Type B pancreatic cell (in vitro differentiated cells): ENCODE data around the gene AFAP1. TPM values are rescaled to one million over a fixed set of nuclear protein-coding genes. Genes with fewer than 3 reads are reported as not detected.
A peak's percentile ranks its signal among the peaks of the same experiment; 100 is the strongest.

ENCODE experiments used
- DNase-seq: peaks from one replicate; pipeline ENCODE4 v3.0.0; 2021; ENCODE audit warnings: mixed read lengths; ENCODE audit not compliant: unreplicated experiment; ENCODE audit errors: extremely low spot score
- H3K27ac Mint-ChIP-seq: 2 replicates; pipeline ENCODE4 v1.8.0; 2021; ENCODE audit warnings: mild to moderate bottlenecking, mixed read lengths
- H3K27me3 Mint-ChIP-seq: 2 replicates; pipeline ENCODE4 v1.8.0; 2021; ENCODE audit warnings: mixed read lengths
- H3K36me3 Mint-ChIP-seq: 2 replicates; pipeline ENCODE4 v1.8.0; 2021; ENCODE audit warnings: mixed read lengths
- H3K4me1 Mint-ChIP-seq: one replicate; pipeline ENCODE4 v1.8.0; 2021; ENCODE audit warnings: mixed read lengths; ENCODE audit not compliant: unreplicated experiment
- H3K4me3 Mint-ChIP-seq: 2 replicates; pipeline ENCODE4 v1.8.0; 2021; ENCODE audit warnings: mild to moderate bottlenecking, mixed read lengths
- H3K9me3 Mint-ChIP-seq: 2 replicates; pipeline ENCODE4 v1.8.0; 2021; ENCODE audit warnings: mixed read lengths
- total RNA-seq: library from RNA; stranded (reverse); gene quantifications from 2 replicates; pipeline ENCODE4 v1.2.1, GENCODE V29; 2021; ENCODE audit warnings: low replicate concordance
- TF ChIP-seq, protein P1 (sequence below): fragments of 200-600 bp; sonication (generic); conservative IDR thresholded peaks from 2 replicates; pipeline ENCODE4 v1.5.0; 2021; ENCODE audit warnings: antibody characterized with exemption, mild to moderate bottlenecking

AFAP1 gene
- total RNA-seq, 1 donor from 2014 or later = 36.6 TPM

GRCh38 chr4:7763788-7764187 is 175.9 kb downstream of the AFAP1 start:
- Mint-ChIP-seq H3K27ac (no peak overlapping the region), H3K4me3 (no peak overlapping the region), H3K36me3 (peaks cover 5% of the 10 kb centered on the region), H3K9me3 (no peaks in the 10 kb centered on the region), H3K27me3 (no peaks in the 10 kb centered on the region), H3K4me1 (peaks cover 12% of the 10 kb centered on the region)
- TF ChIP-seq, protein P1, sequence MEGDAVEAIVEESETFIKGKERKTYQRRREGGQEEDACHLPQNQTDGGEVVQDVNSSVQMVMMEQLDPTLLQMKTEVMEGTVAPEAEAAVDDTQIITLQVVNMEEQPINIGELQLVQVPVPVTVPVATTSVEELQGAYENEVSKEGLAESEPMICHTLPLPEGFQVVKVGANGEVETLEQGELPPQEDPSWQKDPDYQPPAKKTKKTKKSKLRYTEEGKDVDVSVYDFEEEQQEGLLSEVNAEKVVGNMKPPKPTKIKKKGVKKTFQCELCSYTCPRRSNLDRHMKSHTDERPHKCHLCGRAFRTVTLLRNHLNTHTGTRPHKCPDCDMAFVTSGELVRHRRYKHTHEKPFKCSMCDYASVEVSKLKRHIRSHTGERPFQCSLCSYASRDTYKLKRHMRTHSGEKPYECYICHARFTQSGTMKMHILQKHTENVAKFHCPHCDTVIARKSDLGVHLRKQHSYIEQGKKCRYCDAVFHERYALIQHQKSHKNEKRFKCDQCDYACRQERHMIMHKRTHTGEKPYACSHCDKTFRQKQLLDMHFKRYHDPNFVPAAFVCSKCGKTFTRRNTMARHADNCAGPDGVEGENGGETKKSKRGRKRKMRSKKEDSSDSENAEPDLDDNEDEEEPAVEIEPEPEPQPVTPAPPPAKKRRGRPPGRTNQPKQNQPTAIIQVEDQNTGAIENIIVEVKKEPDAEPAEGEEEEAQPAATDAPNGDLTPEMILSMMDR = no peak
- DNase-seq = no peak

DNA sequence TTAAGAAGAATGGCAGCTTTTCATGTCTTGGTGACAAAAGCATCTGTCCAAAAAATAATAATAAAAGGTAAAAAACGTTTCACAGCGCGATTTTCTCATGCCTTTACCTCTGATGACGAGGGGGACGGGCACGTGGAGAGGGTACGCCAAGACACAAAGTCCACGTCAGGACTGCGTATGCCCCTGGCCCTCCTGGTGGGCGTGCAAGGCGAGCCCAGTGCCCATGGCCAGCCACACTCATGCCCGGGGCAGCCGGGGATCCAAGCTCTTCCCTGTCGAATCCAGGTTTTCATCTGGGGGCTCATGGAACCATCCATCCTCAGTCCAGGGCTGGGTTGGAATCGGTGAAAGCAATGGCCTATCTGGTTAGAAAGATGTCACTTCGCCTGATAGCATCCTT is 176.6 kb downstream of the AFAP1 start:
- no peaks in the 10 kb centered on the region for H3K9me3 Mint-ChIP-seq
- H3K27me3 Mint-ChIP-seq = no peaks in the 10 kb centered on the region
- peaks cover 5% of the 10 kb centered on the region for H3K36me3 Mint-ChIP-seq
- H3K4me1 Mint-ChIP-seq = peaks cover 17% of the 10 kb centered on the region
- DNase-seq = no peak
- no peak overlapping the region for H3K27ac Mint-ChIP-seq
- TF ChIP-seq, protein P1 = no peak
- H3K4me3 Mint-ChIP-seq = no peak overlapping the region

DNA sequence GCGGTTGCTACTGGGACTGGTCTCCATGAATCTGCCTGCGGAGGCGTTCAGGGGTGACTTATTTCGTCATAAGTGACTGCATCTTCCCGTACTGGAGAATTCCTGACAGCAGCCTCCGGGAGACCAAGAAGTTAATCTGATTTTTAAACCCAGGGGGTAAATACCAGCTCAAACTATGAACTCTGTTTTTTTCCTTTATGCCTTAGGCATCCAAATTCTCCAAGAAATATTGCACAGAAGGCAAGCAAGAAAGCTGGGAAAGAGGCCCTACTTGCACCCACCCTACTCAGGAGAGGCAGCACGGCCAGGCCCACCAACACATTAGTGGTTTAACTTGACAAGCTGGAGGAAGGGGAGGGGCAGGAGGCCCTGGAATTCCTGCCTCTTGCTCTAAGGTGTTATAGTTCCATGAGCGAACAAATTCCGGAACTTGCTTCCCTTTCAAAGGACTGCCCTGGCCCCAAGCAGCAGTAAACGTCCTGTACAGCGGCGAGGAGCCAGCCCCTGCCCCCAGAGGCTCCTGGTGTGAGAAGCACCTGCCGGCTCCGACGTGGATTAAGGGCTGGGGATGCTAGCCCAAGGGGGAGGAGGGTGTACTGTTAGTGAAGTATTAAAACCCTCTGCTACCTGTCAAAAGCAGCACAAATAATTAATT is 177.2 kb downstream of the AFAP1 start:
- Mint-ChIP-seq H3K4me1 (peaks cover 23% of the 10 kb centered on the region), H3K9me3 (no peaks in the 10 kb centered on the region), H3K4me3 (no peak overlapping the region), H3K27ac (no peak overlapping the region), H3K27me3 (no peaks in the 10 kb centered on the region), H3K36me3 (peaks cover 5% of the 10 kb centered on the region)
- DNase-seq = no peak
- TF ChIP-seq, protein P1 = no peak

- Mint-ChIP-seq H3K27me3 (no peaks in the 10 kb centered on the region), H3K36me3 (peaks cover 5% of the 10 kb centered on the region), H3K4me3 (no peak overlapping the region), H3K9me3 (no peaks in the 10 kb centered on the region), H3K27ac (peak overlapping the region; percentile 49), H3K4me1 (peaks cover 30% of the 10 kb centered on the region)
- TF ChIP-seq, protein P1 = peak; percentile 86
- no peak for DNase-seq
Measured at GRCh38 chr4:7761720-7762119, 177.9 kb downstream of the AFAP1 start.

DNA sequence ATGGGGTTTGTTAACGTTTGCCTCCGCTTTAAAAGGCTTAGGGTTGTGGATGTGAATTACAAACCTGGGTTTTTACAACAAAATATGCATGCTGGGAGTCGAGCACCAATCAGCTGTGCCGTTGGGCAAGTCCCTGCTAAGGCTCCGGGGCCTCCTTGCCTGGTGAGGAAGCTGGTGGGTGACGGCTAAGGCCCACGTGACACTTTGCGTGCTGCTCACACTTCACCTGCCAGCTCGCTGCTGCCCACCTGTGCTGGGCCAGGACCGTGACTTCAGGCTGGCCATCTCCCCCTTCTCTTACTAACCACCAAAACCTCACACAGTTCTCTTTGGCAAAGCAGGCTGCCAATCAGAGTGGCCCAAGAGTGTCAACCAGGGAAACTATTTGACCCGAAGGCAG is 178.3 kb downstream of the AFAP1 start:
- H3K9me3 Mint-ChIP-seq = no peaks in the 10 kb centered on the region
- no peak for DNase-seq
- TF ChIP-seq, protein P1 = no peak
- H3K4me3 Mint-ChIP-seq = no peak overlapping the region
- H3K27me3 Mint-ChIP-seq = no peaks in the 10 kb centered on the region
- peaks cover 5% of the 10 kb centered on the region for H3K36me3 Mint-ChIP-seq
- H3K27ac Mint-ChIP-seq = no peak overlapping the region
- H3K4me1 Mint-ChIP-seq = peaks cover 30% of the 10 kb centered on the region
